HepG2 (cell line): Measurements from ENCODE around the gene KDM2B. TPM values are rescaled to one million over a fixed set of nuclear protein-coding genes. Genes with fewer than 3 reads are reported as not detected.

Experiments used
- BORCS8-MEF2B ChIP-seq: sonication (generic); formaldehyde crosslinking; IDR thresholded peaks from 2 replicates; pipeline ENCODE4 v1.8.0; 2022; ENCODE audit warnings: mild to moderate bottlenecking, missing genetic modification reagents
- CCDC6 ChIP-seq: sonication (generic); formaldehyde crosslinking; IDR thresholded peaks from 2 replicates; pipeline ENCODE4 v1.8.1; 2022; ENCODE audit warnings: mild to moderate bottlenecking, missing genetic modification reagents, moderate library complexity
- DBP ChIP-seq: sonication (generic); formaldehyde crosslinking; IDR thresholded peaks from 2 replicates; pipeline ENCODE4 v1.4.0; 2020; ENCODE audit warnings: missing genetic modification reagents; ENCODE audit errors: not compliant biosample characterization
- DMAP1 ChIP-seq: IDR thresholded peaks from 2 replicates; pipeline ENCODE4 v1.6.1; 2016
- DPF2 ChIP-seq: sonication (generic); formaldehyde crosslinking; IDR thresholded peaks from 2 replicates; pipeline ENCODE4 v1.4.0; 2020; ENCODE audit warnings: mild to moderate bottlenecking, low read depth, missing genetic modification reagents, borderline replicate concordance
- EED ChIP-seq: sonication (generic); formaldehyde crosslinking; IDR thresholded peaks from 2 replicates; pipeline ENCODE4 v1.5.0; 2020; ENCODE audit warnings: mild to moderate bottlenecking, missing genetic modification reagents
- FOXC1 ChIP-seq: sonication (generic); formaldehyde crosslinking; IDR thresholded peaks from 2 replicates; pipeline ENCODE4 v1.8.0; 2022; ENCODE audit warnings: mild to moderate bottlenecking, missing genetic modification reagents, borderline replicate concordance
- HMGXB3 ChIP-seq: sonication (generic); formaldehyde crosslinking; IDR thresholded peaks from 2 replicates; pipeline ENCODE4 v1.4.0; 2020; ENCODE audit warnings: missing genetic modification reagents, borderline replicate concordance
- ISL2 ChIP-seq: sonication (generic); formaldehyde crosslinking; IDR thresholded peaks from 2 replicates; pipeline ENCODE4 v1.5.0; 2020; ENCODE audit warnings: missing genetic modification reagents
- KDM5B ChIP-seq: sonication (generic); formaldehyde crosslinking; IDR thresholded peaks from 2 replicates; pipeline ENCODE4 v1.4.0; 2020; ENCODE audit warnings: missing genetic modification reagents, mild to moderate bottlenecking, borderline replicate concordance
- KLF9 ChIP-seq: IDR thresholded peaks from 2 replicates; pipeline ENCODE4 v1.6.1; 2016; ENCODE audit warnings: low read depth
- MIER2 ChIP-seq: IDR thresholded peaks from 2 replicates; pipeline ENCODE4 v1.6.1; 2016; ENCODE audit warnings: missing biosample characterization, missing genetic modification reagents
- NFKB2 ChIP-seq: sonication (generic); formaldehyde crosslinking; IDR thresholded peaks from 2 replicates; pipeline ENCODE4 v1.4.0; 2020; ENCODE audit warnings: missing genetic modification reagents, borderline replicate concordance
- PBX2 ChIP-seq: IDR thresholded peaks from 2 replicates; pipeline ENCODE4 v1.6.1; 2016; ENCODE audit warnings: control low read depth
- RARG ChIP-seq: sonication (generic); formaldehyde crosslinking; IDR thresholded peaks from 2 replicates; pipeline ENCODE4 v1.4.0; 2020; ENCODE audit warnings: low read depth, mild to moderate bottlenecking, missing genetic modification reagents
- RBFOX2 ChIP-seq: fragments of 200-400 bp; formaldehyde crosslinking; IDR thresholded peaks from 2 replicates; pipeline ENCODE4 v1.6.1; 2017; ENCODE audit warnings: low read depth, mild to moderate bottlenecking, low read length
- RFXANK ChIP-seq: IDR thresholded peaks from 2 replicates; pipeline ENCODE4 v1.6.1; 2016
- TFDP1 ChIP-seq: IDR thresholded peaks from 2 replicates; pipeline ENCODE4 v1.6.1; 2016; ENCODE audit warnings: missing compliant biosample characterization, missing genetic modification reagents, borderline replicate concordance
- ZNF12 ChIP-seq: sonication (generic); formaldehyde crosslinking; IDR thresholded peaks from 2 replicates; pipeline ENCODE4 v1.5.0; 2020; ENCODE audit warnings: missing genetic modification reagents
- ZNF143 ChIP-seq: sonication (generic); formaldehyde crosslinking; IDR thresholded peaks from 2 replicates; pipeline ENCODE4 v1.4.0; 2020; ENCODE audit warnings: missing genetic modification reagents
- ZNF607 ChIP-seq: sonication (generic); formaldehyde crosslinking; IDR thresholded peaks from 2 replicates; pipeline ENCODE4 v1.5.1; 2020; ENCODE audit warnings: missing genetic modification reagents, mild to moderate bottlenecking, borderline replicate concordance
- ZNF678 ChIP-seq: sonication (generic); formaldehyde crosslinking; IDR thresholded peaks from 2 replicates; pipeline ENCODE4 v1.4.0; 2020; ENCODE audit warnings: mild to moderate bottlenecking, missing genetic modification reagents
- polyA plus RNA-seq, 8 experiments: library from polyadenylated mRNA; depleted of rRNA in 3 of 8; stranded (reverse) in 7 of 8; unstranded in 1 of 8; fragments of >200 nt; fragmentation: Illumina TruSeq in 4 of 8; extraction: Trizol in 4 of 8; gene quantifications; 2 replicates each; pipeline versions ENCODE4 v1.2.1 to v1.2.3, GENCODE V29; 2011 to 2016; ENCODE audit warnings: low read depth in 4 of 8, missing spikeins in 1 of 8, mixed read lengths in 1 of 8; ENCODE audit not compliant: insufficient read depth in 1 of 8
- total RNA-seq, 5 experiments: library from RNA; depleted of rRNA; stranded (reverse); fragments of >200 nt; fragmentation: Illumina TruSeq; extraction: Trizol; gene quantifications; 2 replicates each; pipeline ENCODE4 v1.2.3, GENCODE V29; 2016; ENCODE audit warnings: low read depth in 1 of 5

Gene KDM2B
- total and polyA plus RNA-seq, 2 of the 13 experiments (the other 11 are each of a cell fraction or from before 2014, with no cell fraction given), result 17.5 to 26.1 TPM

GRCh38 chr12:121536899-121537813, 43.7 kb downstream of the KDM2B start (continued):
- TF ChIP-seq ZNF607 (peak; percentile 79; the same call in 1 of the 2 replicates), NFKB2 (CRISPR knock-in tag) (peak; percentile 87; the same call in 1 of the 2 replicates), BORCS8-MEF2B (CRISPR knock-in tag) (peak; percentile 21; the same call in 1 of the 2 replicates), ZNF678 (CRISPR knock-in tag) (peak; percentile 68; the same call in 1 of the 2 replicates), RBFOX2 (peak; percentile 78), ISL2 (peak; percentile 48), EED (CRISPR knock-in tag) (peak; percentile 79; the same call in 1 of the 2 replicates), PBX2 (CRISPR knock-in tag) (no peak), ZNF12 (CRISPR knock-in tag) (peak; percentile 66; the same call in 1 of the 2 replicates), RFXANK (CRISPR knock-in tag) (no peak), HMGXB3 (CRISPR knock-in tag) (peak; percentile 18; the same call in 1 of the 2 replicates), DBP (CRISPR knock-in tag) (peak; percentile 26), ZNF143 (CRISPR knock-in tag) (peak; percentile 47; the same call in 1 of the 2 replicates), DMAP1 (CRISPR knock-in tag) (peak; percentile 80; the same call in 1 of the 2 replicates), CCDC6 (CRISPR knock-in tag) (0 out of 2 replicates have a peak, but pooled peaks have one; percentile 82), KLF9 (CRISPR knock-in tag) (peak; percentile 43; the same call in 1 of the 2 replicates), FOXC1 (CRISPR knock-in tag) (peak; percentile 86; the same call in 1 of the 2 replicates), KDM5B (peak; percentile 86; the same call in 1 of the 2 replicates), DPF2 (no peak), MIER2 (CRISPR knock-in tag) (no peak), TFDP1 (CRISPR knock-in tag) (peak; percentile 71; the same call in 1 of the 2 replicates), RARG (CRISPR knock-in tag) (peak; percentile 57; the same call in 1 of the 2 replicates)
